Karpas-422 (cell line): ENCODE results near the gene LIMK1. TPM values are rescaled to one million over a fixed set of nuclear protein-coding genes. Genes with fewer than 3 reads are reported as not detected.

ENCODE experiments used
- DNase-seq: peaks from one replicate; pipeline ENCODE4 v3.0.0-alpha.2; 2015
- H2AFZ ChIP-seq: fragments of 200-600 bp; sonication (generic); 2 replicates; pipeline ENCODE4 v1.6.1; 2014; ENCODE audit warnings: antibody characterized with exemption, low read length, mixed read lengths
- H3K27ac ChIP-seq: fragments of 200-600 bp; sonication (generic); 2 replicates; pipeline ENCODE4 v1.5.1; 2014; ENCODE audit warnings: mild to moderate bottlenecking, low read length, moderate library complexity
- H3K27me3 ChIP-seq: fragments of 200-600 bp; sonication (generic); 2 replicates; pipeline ENCODE4 v1.6.1; 2014; ENCODE audit warnings: low read length, mixed read lengths
- H3K36me3 ChIP-seq: fragments of 200-600 bp; sonication (generic); 2 replicates; pipeline ENCODE4 v1.6.1; 2014; ENCODE audit warnings: low read length, mixed read lengths; ENCODE audit not compliant: insufficient read depth
- H3K4me1 ChIP-seq: fragments of 200-600 bp; sonication (generic); 2 replicates; pipeline ENCODE4 v1.6.1; 2014; ENCODE audit warnings: mild to moderate bottlenecking, low read length, mixed read lengths
- H3K4me2 ChIP-seq: fragments of 200-600 bp; sonication (generic); 2 replicates; pipeline ENCODE4 v1.6.1; 2014; ENCODE audit warnings: low read length, low read depth, mild to moderate bottlenecking; ENCODE audit not compliant: poor library complexity, severe bottlenecking
- H3K4me3 ChIP-seq: fragments of 200-600 bp; sonication (generic); 2 replicates; pipeline ENCODE4 v1.5.1; 2014; ENCODE audit warnings: mild to moderate bottlenecking, antibody characterized with exemption, low read length, mixed read lengths
- H3K79me2 ChIP-seq: fragments of 200-600 bp; sonication (generic); 2 replicates; pipeline ENCODE4 v1.6.1; 2014; ENCODE audit warnings: mild to moderate bottlenecking, low read length, mixed read lengths
- H3K9ac ChIP-seq: fragments of 200-600 bp; sonication (generic); 2 replicates; pipeline ENCODE4 v1.6.0; 2014; ENCODE audit warnings: low read length
- H3K9me2 ChIP-seq: fragments of 200-600 bp; sonication (generic), shearing (Covaris generic); replicated peaks from 2 replicates; pipeline ENCODE4 v1.6.0; 2014; ENCODE audit warnings: mild to moderate bottlenecking, low read length, moderate library complexity; ENCODE audit not compliant: insufficient read depth
- H3K9me3 ChIP-seq: fragments of 300-700, 200-600 bp; sonication (generic); 2 replicates; pipeline ENCODE4 v1.6.1; 2014; ENCODE audit warnings: low read length, mixed read lengths
- H4K20me1 ChIP-seq: fragments of 200-600 bp; sonication (generic); 2 replicates; pipeline ENCODE4 v1.6.1; 2014; ENCODE audit warnings: mild to moderate bottlenecking, antibody characterized with exemption, low read length, low read depth; ENCODE audit not compliant: insufficient read depth
- total RNA-seq: library from RNA; depleted of rRNA; stranded (reverse); fragments of >200 nt; shearing (Covaris generic); gene quantifications from 2 replicates; pipeline ENCODE4 v1.2.3, GENCODE V29; 2014; ENCODE audit warnings: low replicate concordance

Gene LIMK1
- total RNA-seq, 1 experiment from 2014 or later = 44.7 TPM

DNA sequence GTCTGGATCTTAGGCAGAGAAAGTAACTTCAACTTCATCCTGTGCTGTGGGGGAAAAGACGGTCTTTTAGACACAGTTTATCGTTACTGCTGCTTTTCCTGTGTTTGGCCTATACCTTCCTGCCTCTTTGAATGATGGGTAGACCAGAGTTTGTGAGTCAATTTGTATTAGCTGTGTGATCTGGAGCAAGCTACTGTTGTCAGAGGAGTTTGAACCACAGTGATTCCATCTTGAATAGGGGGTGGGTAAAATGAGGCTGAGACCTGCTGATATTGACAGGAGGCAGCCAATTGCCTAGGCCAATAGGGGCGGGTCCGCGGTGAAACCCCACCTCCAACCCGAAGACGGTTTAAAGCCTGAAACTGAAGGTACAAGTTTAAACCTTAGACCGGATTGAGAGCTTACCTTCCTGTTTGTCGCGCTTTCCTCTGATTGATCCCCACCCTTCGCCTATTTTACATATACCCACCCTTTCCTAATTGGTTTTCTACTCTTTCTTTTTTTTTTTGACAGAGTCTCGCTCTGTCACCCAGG, 54.8 kb downstream of the LIMK1 start:
- Histone ChIP-seq H3K27me3 (no peaks in the 10 kb centered on the region), H3K36me3 (no peaks in the 10 kb centered on the region), H3K9me3 (no peaks in the 10 kb centered on the region), H3K4me2 (no peak overlapping the region), H3K9ac (no peak overlapping the region), H4K20me1 (no peaks in the 10 kb centered on the region), H3K4me3 (no peak overlapping the region), H3K9me2 (no peaks in the 10 kb centered on the region), H3K27ac (no peak overlapping the region), H3K4me1 (peaks cover 4% of the 10 kb centered on the region), H3K79me2 (no peaks in the 10 kb centered on the region), H2AFZ (no peak overlapping the region)
- no peak for DNase-seq

DNA sequence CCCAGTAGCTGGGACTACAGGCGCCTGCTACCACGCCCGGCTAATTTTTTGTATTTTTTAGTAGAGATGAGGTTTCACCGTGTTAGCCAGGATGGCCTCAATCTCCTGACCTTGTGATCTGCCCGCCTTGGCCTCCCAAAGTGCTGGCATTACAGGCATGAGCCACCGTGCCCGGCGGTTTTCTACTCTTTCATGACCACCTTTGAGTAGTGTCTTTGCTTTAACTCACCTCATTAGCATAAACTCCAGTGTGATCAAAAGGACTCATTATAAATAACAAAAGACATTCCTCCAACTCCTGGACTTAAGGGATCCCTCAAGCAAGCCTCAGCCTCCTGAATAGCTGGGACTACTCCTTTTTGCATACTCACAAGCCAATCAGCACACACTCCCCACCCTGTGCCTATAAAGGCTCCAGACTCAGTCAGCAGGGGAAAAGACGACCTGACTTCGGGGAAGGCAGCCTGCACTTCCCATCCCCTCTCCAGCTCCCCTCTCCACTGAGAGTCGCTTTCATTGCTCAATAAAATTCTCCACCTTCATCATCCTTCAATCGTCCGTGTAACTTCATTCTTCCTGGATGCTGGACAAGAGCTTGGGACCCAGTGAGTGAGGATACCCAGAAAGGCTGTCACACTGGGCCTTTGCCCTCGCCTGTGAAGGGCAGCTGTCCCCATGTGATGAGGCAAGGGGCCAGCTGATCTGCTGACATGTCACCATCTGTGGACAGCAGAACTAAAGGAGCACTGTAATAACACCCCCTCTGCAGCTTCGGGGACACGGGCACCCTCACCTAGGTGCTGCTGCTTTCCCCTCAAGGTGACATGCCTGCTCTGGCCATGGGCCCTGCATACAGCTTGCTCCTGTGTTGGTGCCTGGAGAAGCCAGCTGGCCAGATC, 55.6 kb downstream of the LIMK1 start:
- H3K27me3 ChIP-seq = no peaks in the 10 kb centered on the region

DNA sequence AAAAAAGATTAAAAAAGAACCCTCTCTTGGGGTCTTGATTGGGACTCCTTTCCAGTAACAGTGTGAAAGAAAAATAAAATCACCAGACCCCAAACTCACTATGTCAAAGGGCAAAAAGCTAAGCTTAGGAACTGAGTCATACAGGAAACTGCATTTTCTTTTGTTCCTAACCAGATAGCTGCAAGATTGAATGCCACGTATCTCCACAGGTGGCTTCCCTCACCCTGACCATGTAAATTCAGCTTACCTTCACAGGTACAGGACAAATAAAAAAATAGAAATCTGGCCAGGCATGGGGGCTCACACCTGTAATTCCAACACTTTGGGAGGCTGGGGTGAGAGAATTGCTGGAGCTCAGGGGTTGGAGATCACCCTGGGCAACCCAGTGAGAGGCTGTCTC, 58.1 kb downstream of the LIMK1 start:
- H3K4me3 ChIP-seq = no peak overlapping the region
- no peak overlapping the region for H3K4me2 ChIP-seq
- H3K9me3 ChIP-seq = no peaks in the 10 kb centered on the region
- H3K9me2 ChIP-seq = no peaks in the 10 kb centered on the region
- no peak overlapping the region for H3K27ac ChIP-seq
- no peak overlapping the region for H3K9ac ChIP-seq
- H3K4me1 ChIP-seq = peaks cover 7% of the 10 kb centered on the region
- H3K36me3 ChIP-seq = no peaks in the 10 kb centered on the region
- DNase-seq = no peak
- no peaks in the 10 kb centered on the region for H4K20me1 ChIP-seq
- H3K27me3 ChIP-seq = no peaks in the 10 kb centered on the region
- no peak overlapping the region for H2AFZ ChIP-seq
- no peaks in the 10 kb centered on the region for H3K79me2 ChIP-seq

More for the DNA sequence above, 55.6 kb downstream of the LIMK1 start:
- Histone ChIP-seq H4K20me1 (no peaks in the 10 kb centered on the region), H3K4me1 (peaks cover 7% of the 10 kb centered on the region), H3K9me3 (no peaks in the 10 kb centered on the region), H2AFZ (no peak overlapping the region), H3K4me2 (no peak overlapping the region), H3K9me2 (no peaks in the 10 kb centered on the region), H3K27ac (no peak overlapping the region), H3K4me3 (no peak overlapping the region), H3K36me3 (no peaks in the 10 kb centered on the region), H3K79me2 (no peaks in the 10 kb centered on the region), H3K9ac (no peak overlapping the region)
- no peak for DNase-seq

GRCh38 chr7:74143383-74143782, 59.8 kb downstream of the LIMK1 start:
- no peaks in the 10 kb centered on the region for H4K20me1 ChIP-seq
- DNase-seq = peak; percentile 76
- H3K27ac ChIP-seq = no peak overlapping the region
- no peak overlapping the region for H2AFZ ChIP-seq
- no peaks in the 10 kb centered on the region for H3K9me2 ChIP-seq
- no peaks in the 10 kb centered on the region for H3K79me2 ChIP-seq
- no peak overlapping the region for H3K4me3 ChIP-seq
- no peaks in the 10 kb centered on the region for H3K27me3 ChIP-seq
- no peak overlapping the region for H3K4me2 ChIP-seq
- H3K9me3 ChIP-seq = no peaks in the 10 kb centered on the region
- H3K9ac ChIP-seq = no peak overlapping the region
- peaks cover 7% of the 10 kb centered on the region for H3K4me1 ChIP-seq
- H3K36me3 ChIP-seq = no peaks in the 10 kb centered on the region

DNA sequence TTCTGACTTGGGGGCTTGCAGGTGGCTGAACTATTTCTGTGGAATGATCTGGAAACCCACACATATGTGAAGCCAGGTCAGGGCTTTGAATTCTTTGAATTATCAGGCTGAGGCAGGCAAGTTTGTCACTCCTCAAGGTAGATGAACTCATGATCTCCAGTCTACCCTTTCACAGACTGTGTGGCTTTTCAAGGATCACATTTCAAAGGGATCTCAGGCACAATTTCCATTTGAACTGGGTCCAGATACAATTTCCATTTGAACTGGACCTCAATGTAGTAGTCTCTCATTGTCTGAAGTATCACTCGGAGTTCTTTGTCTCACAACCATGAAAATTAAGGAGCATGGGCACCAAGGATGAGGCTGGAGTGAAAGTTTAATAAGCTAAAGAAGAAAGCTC, 64.9 kb downstream of the LIMK1 start:
- H3K4me3 ChIP-seq = no peak overlapping the region
- no peak overlapping the region for H2AFZ ChIP-seq

GRCh38 chr7:74149071-74149470, 65.5 kb downstream of the LIMK1 start:
- DNase-seq = no peak
- H3K4me2 ChIP-seq = no peak overlapping the region
- H3K4me3 ChIP-seq = no peak overlapping the region
- H3K4me1 ChIP-seq = peaks cover 14% of the 10 kb centered on the region
- no peaks in the 10 kb centered on the region for H3K9me2 ChIP-seq
- H3K27me3 ChIP-seq = no peaks in the 10 kb centered on the region
- no peak overlapping the region for H3K9ac ChIP-seq
- H4K20me1 ChIP-seq = no peaks in the 10 kb centered on the region
- H2AFZ ChIP-seq = no peak overlapping the region
- H3K9me3 ChIP-seq = no peaks in the 10 kb centered on the region
- no peak overlapping the region for H3K27ac ChIP-seq
- no peaks in the 10 kb centered on the region for H3K79me2 ChIP-seq
- no peaks in the 10 kb centered on the region for H3K36me3 ChIP-seq

More for the DNA sequence above, 64.9 kb downstream of the LIMK1 start:
- no peaks in the 10 kb centered on the region for H3K79me2 ChIP-seq
- H3K36me3 ChIP-seq = no peaks in the 10 kb centered on the region
- no peaks in the 10 kb centered on the region for H3K27me3 ChIP-seq
- no peaks in the 10 kb centered on the region for H3K9me3 ChIP-seq
- no peaks in the 10 kb centered on the region for H4K20me1 ChIP-seq
- no peak overlapping the region for H3K27ac ChIP-seq
- no peaks in the 10 kb centered on the region for H3K9me2 ChIP-seq
- H3K9ac ChIP-seq = no peak overlapping the region
- no peak for DNase-seq
- no peak overlapping the region for H3K4me2 ChIP-seq
- peaks cover 17% of the 10 kb centered on the region for H3K4me1 ChIP-seq

- Histone ChIP-seq H3K27ac (no peak overlapping the region), H3K36me3 (no peaks in the 10 kb centered on the region), H3K79me2 (no peaks in the 10 kb centered on the region), H3K9me3 (no peaks in the 10 kb centered on the region), H4K20me1 (no peaks in the 10 kb centered on the region), H3K9me2 (no peaks in the 10 kb centered on the region), H2AFZ (no peak overlapping the region), H3K4me2 (no peak overlapping the region), H3K4me3 (no peak overlapping the region), H3K9ac (no peak overlapping the region), H3K27me3 (no peaks in the 10 kb centered on the region), H3K4me1 (peaks cover 14% of the 10 kb centered on the region)
- no peak for DNase-seq
Observed at GRCh38 chr7:74149603-74150002, 66.0 kb downstream of the LIMK1 start.

DNA sequence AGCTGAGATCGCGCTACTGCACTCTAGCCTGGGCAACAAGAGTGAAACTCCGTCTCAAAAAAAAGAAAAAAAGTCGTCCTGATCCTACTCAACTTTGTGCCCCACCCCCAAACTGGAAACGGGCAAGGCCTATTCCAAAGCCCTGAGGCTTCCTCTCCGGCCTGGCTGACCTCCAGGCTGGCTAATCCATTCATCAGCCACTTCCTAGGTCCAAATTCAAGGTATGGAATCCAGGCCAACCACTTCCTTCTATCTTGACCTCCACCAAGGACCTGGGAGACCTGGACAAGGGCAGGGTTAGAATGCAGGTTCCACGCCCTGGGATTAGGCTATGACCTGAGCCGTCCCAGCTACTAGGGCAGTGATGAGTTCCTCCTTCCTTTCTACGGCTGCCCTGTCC, 70.1 kb downstream of the LIMK1 start:
- Histone ChIP-seq H3K36me3 (no peaks in the 10 kb centered on the region), H3K4me2 (no peak overlapping the region), H3K9ac (no peak overlapping the region), H3K4me1 (peaks cover 14% of the 10 kb centered on the region), H4K20me1 (no peaks in the 10 kb centered on the region), H3K4me3 (no peak overlapping the region), H3K9me2 (no peaks in the 10 kb centered on the region), H3K9me3 (no peaks in the 10 kb centered on the region), H3K27ac (no peak overlapping the region), H2AFZ (no peak overlapping the region), H3K27me3 (no peaks in the 10 kb centered on the region), H3K79me2 (no peaks in the 10 kb centered on the region)
- no peak for DNase-seq
